Measurements from ENCODE around the gene KRTAP10-2. TPM values are rescaled to one million over a fixed set of nuclear protein-coding genes. Genes with fewer than 3 reads are reported as not detected.

KRTAP10-2 gene
- total RNA-seq, 1 donor from 2014 or later: not detected

GRCh38 chr21:44572959-44573583 lies 21.8 kb upstream of the KRTAP10-2 start:
- DNase-seq (ENCODE audit: low read depth): no peak
- H3K4me3 ChIP-seq (ENCODE audit: low read depth, low read length): no peak overlapping the region
- no peak for TF ChIP-seq CTCF (conservative IDR thresholded peaks at IDR 0.05; ENCODE audit: low read depth, low read length)

GRCh38 chr21:44571844-44572782 lies 20.8 kb upstream of the KRTAP10-2 start:
- no peak overlapping the region for H3K4me3 ChIP-seq (ENCODE audit: low read depth, low read length)
- DNase-seq (ENCODE audit: low read depth): no peak
- no peak for TF ChIP-seq CTCF (conservative IDR thresholded peaks at IDR 0.05; ENCODE audit: low read depth, low read length)

GRCh38 chr21:44571296-44571695 lies 20.0 kb upstream of the KRTAP10-2 start:
- no peak for TF ChIP-seq CTCF (conservative IDR thresholded peaks at IDR 0.05; ENCODE audit: low read depth, low read length)

GRCh38 chr21:44569861-44570517 lies 18.7 kb upstream of the KRTAP10-2 start:
- TF ChIP-seq CTCF (conservative IDR thresholded peaks at IDR 0.05; ENCODE audit: low read depth, low read length): no peak
- no peak for DNase-seq (ENCODE audit: low read depth)
- no peak overlapping the region for H3K4me3 ChIP-seq (ENCODE audit: low read depth, low read length)

More at GRCh38 chr21:44571296-44571695, 20.0 kb upstream of the KRTAP10-2 start:
- no peak overlapping the region for H3K4me3 ChIP-seq (ENCODE audit: low read depth, low read length)
- DNase-seq (ENCODE audit: low read depth): no peak

GRCh38 chr21:44568667-44569556 lies 17.6 kb upstream of the KRTAP10-2 start:
- DNase-seq (ENCODE audit: low read depth): no peak
- no peak overlapping the region for H3K4me3 ChIP-seq (ENCODE audit: low read depth, low read length)
- TF ChIP-seq CTCF (conservative IDR thresholded peaks at IDR 0.05; ENCODE audit: low read depth, low read length): no peak

- no peak for DNase-seq (ENCODE audit: low read depth)
- no peak overlapping the region for H3K4me3 ChIP-seq (ENCODE audit: low read depth, low read length)
- no peak for TF ChIP-seq CTCF (conservative IDR thresholded peaks at IDR 0.05; ENCODE audit: low read depth, low read length)
These were observed 17.0 kb upstream of the KRTAP10-2 start for GRCh38 chr21:44568261-44568660.
